OCI-LY7 (cell line): ENCODE data around the gene VAC14. TPM values are rescaled to one million over a fixed set of nuclear protein-coding genes. Genes with fewer than 3 reads are reported as not detected.

Experiments
- BruUV-seq: library from RNA; stranded (reverse); fragments of 400-500 nt; replicated peaks from 2 replicates; lab custom pipeline; 2021; lab: Mats Ljungman, UMichigan
- CTCF ChIA-PET: fragments of 300-600 bp; sonication (Branson Sonifier 250); formaldehyde crosslinking; loops from one replicate; lab custom pipeline; 2022; ENCODE audit warnings: antibody characterized with exemption; ENCODE audit not compliant: unreplicated experiment; lab: Charles Lee
- POLR2A ChIA-PET: fragments of 300-600 bp; sonication (Branson Sonifier 250); formaldehyde crosslinking; loops from one replicate; lab custom pipeline; 2022; ENCODE audit warnings: antibody characterized with exemption; lab: Charles Lee
- DNase-seq: peaks from one replicate; pipeline ENCODE4 v3.0.0-alpha.2; 2015; ENCODE audit warnings: low spot score
- H2AFZ ChIP-seq: fragments of 200-600 bp; sonication (generic), shearing (Covaris generic); 2 replicates; pipeline ENCODE4 v1.6.1; 2014; ENCODE audit warnings: mild to moderate bottlenecking, antibody characterized with exemption, low read length, moderate library complexity
- H3K27ac ChIP-seq: fragments of 200-600 bp; sonication (generic); 2 replicates; pipeline ENCODE4 v1.5.1; 2014; ENCODE audit warnings: mixed run types, low read depth, mild to moderate bottlenecking, moderate library complexity, low read length, inconsistent platforms; ENCODE audit not compliant: poor library complexity, severe bottlenecking
- H3K36me3 ChIP-seq: fragments of 200-600 bp; sonication (generic); 2 replicates; pipeline ENCODE4 v1.6.1; 2014; ENCODE audit warnings: mild to moderate bottlenecking, antibody characterized with exemption, low read length, moderate library complexity, mixed read lengths; ENCODE audit not compliant: insufficient read depth
- H3K4me1 ChIP-seq: fragments of 200-600 bp; sonication (generic); 2 replicates; pipeline ENCODE4 v1.5.1; 2014; ENCODE audit warnings: mild to moderate bottlenecking, low read length; ENCODE audit not compliant: insufficient read depth, poor library complexity, severe bottlenecking
- H3K4me2 ChIP-seq: fragments of 200-600 bp; sonication (generic); 2 replicates; pipeline ENCODE4 v1.6.1; 2014; ENCODE audit warnings: mild to moderate bottlenecking, low read length
- H3K4me3 ChIP-seq: fragments of 200-600 bp; sonication (generic); 2 replicates; pipeline ENCODE4 v1.5.1; 2014; ENCODE audit warnings: mild to moderate bottlenecking, low read depth, low read length; ENCODE audit not compliant: poor library complexity, severe bottlenecking
- H3K79me2 ChIP-seq: fragments of 200-600 bp; sonication (generic); 2 replicates; pipeline ENCODE4 v1.6.1; 2016; ENCODE audit warnings: low read depth, mild to moderate bottlenecking, low read length, moderate library complexity, mixed read lengths; ENCODE audit not compliant: insufficient read depth
- H3K9me2 ChIP-seq: fragments of 200-600 bp; sonication (generic); 2 replicates; pipeline ENCODE4 v1.6.1; 2016; ENCODE audit warnings: mild to moderate bottlenecking, low read length, mixed read lengths; ENCODE audit not compliant: insufficient read depth
- H3K9me3 ChIP-seq: fragments of 200-600 bp; sonication (generic); 2 replicates; pipeline ENCODE4 v1.6.1; 2014; ENCODE audit warnings: mild to moderate bottlenecking, mixed run types, low read length, mixed read lengths
- H4K20me1 ChIP-seq: fragments of 200-600 bp; sonication (generic); 2 replicates; pipeline ENCODE4 v1.6.1; 2014; ENCODE audit warnings: mild to moderate bottlenecking, antibody characterized with exemption, low read length, moderate library complexity, mixed read lengths; ENCODE audit not compliant: insufficient read depth
- CTCF ChIP-seq: fragments of 200-600 bp; sonication (generic); conservative IDR thresholded peaks from 2 replicates; pipeline ENCODE4 v1.5.1; 2014; ENCODE audit warnings: mild to moderate bottlenecking, antibody characterized with exemption, low read length, moderate library complexity, mixed read lengths
- EZH2phosphoT487 ChIP-seq: fragments of 200-600 bp; sonication (generic); IDR thresholded peaks from 2 replicates; pipeline ENCODE4 v1.6.1; 2018; ENCODE audit warnings: low read depth, borderline replicate concordance, mild to moderate bottlenecking, mixed run types, antibody characterized with exemption, low read length, moderate library complexity, mixed read lengths
- intact Hi-C: fragments of 100-400 bp; cut with micrococcal nuclease; formaldehyde crosslinking; loops from one replicate; pipeline ENCODE4 v1.10.0; 2022; ENCODE audit not compliant: unreplicated experiment
- total RNA-seq, 2 experiments: library from RNA; depleted of rRNA in 1 of 2; stranded (reverse); fragments of >200 nt in 1 of 2; shearing (Covaris generic) in 1 of 2; gene quantifications; 2 replicates each; pipeline ENCODE4 v1.2.3, GENCODE V29; 2014 to 2022

VAC14 gene
- total RNA-seq, 2 experiments from 2014 or later = 37.6 to 43.1 TPM

- no peak overlapping the region for H3K4me3 ChIP-seq
- no peaks in the 10 kb centered on the region for H3K4me1 ChIP-seq
- DNase-seq = no peak
- H3K79me2 ChIP-seq = no peaks in the 10 kb centered on the region
- intact Hi-C loops = no loop called here
- CTCF ChIA-PET = no interaction called here
- no peak overlapping the region for H3K27ac ChIP-seq
- no peaks in the 10 kb centered on the region for H3K9me2 ChIP-seq
- H3K9me3 ChIP-seq = no peaks in the 10 kb centered on the region
- POLR2A ChIA-PET = interaction anchor here (1.0 kb wide), 1 partner anchor 65 kb away, joined by 3 read pairs; no protein-coding TSS in a partner anchor
- no peak overlapping the region for H2AFZ ChIP-seq
- no peaks in the 10 kb centered on the region for H4K20me1 ChIP-seq
- no TSS peak for BruUV-seq
- H3K36me3 ChIP-seq = peaks cover 14% of the 10 kb centered on the region
- TF ChIP-seq EZH2phosphoT487 (no peak), CTCF (no peak)
- H3K4me2 ChIP-seq = no peak overlapping the region
Measured at GRCh38 chr16:70753694-70754325, 47.1 kb downstream of the VAC14 start.

DNA sequence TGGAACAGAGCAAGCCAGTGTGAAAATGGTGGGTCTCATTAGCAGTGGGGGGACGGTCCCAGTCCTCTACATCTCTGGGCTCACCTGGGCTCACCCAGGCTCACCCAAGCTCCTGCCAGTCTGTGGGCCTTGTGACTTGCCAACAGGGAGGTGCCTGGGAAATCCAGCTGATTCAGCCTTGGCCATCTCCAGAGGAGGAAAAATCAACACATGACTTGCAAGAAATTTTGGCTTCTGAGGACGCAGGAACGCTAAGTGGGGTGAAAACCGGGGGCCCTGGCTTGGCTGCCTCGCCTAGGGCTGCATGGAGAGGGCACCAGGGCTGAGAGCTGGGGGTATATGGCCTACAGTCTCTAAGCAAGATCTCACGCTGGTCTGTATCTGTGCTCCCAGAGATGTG is 47.7 kb downstream of the VAC14 start:
- Histone ChIP-seq H2AFZ (no peak overlapping the region), H3K79me2 (no peaks in the 10 kb centered on the region), H3K9me2 (no peaks in the 10 kb centered on the region), H3K4me1 (no peaks in the 10 kb centered on the region), H3K36me3 (peaks cover 18% of the 10 kb centered on the region), H3K4me2 (no peak overlapping the region), H3K4me3 (no peak overlapping the region), H3K27ac (no peak overlapping the region), H4K20me1 (no peaks in the 10 kb centered on the region), H3K9me3 (no peaks in the 10 kb centered on the region)
- BruUV-seq = no TSS peak
- DNase-seq = no peak
- CTCF ChIA-PET = no interaction called here
- intact Hi-C loops = no loop called here
- no peak for TF ChIP-seq CTCF
- no peak for TF ChIP-seq EZH2phosphoT487
- POLR2A ChIA-PET = no interaction called here

DNA sequence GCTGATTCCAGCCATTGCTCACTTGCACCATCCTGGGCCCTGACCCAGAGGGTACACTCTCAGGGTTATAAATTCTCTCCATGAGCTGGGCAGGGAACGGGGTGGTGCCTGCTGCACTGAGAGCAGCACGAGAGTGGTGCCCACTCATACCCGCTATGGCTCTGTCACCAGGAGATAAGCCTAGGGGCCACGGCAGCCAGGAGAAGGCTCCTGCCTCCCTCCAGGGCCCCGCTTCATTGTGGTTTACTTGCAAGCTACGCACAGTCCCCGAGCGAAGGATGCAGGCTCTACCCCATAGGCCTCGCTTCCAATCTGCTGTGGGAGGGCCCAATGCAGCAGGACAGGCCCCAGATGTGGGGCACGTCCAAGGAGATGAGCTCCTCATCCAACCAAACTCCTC is 48.5 kb downstream of the VAC14 start:
- BruUV-seq = no TSS peak
- H4K20me1 ChIP-seq = no peaks in the 10 kb centered on the region
- TF ChIP-seq EZH2phosphoT487 (no peak), CTCF (no peak)
- CTCF ChIA-PET = no interaction called here
- POLR2A ChIA-PET = no interaction called here
- no peak overlapping the region for H3K4me3 ChIP-seq
- H3K4me1 ChIP-seq = peaks cover 1% of the 10 kb centered on the region
- H3K9me2 ChIP-seq = no peaks in the 10 kb centered on the region
- no peak overlapping the region for H3K27ac ChIP-seq
- DNase-seq = no peak
- no peaks in the 10 kb centered on the region for H3K9me3 ChIP-seq
- intact Hi-C loops = no loop called here
- no peaks in the 10 kb centered on the region for H3K79me2 ChIP-seq
- no peak overlapping the region for H2AFZ ChIP-seq
- peaks cover 19% of the 10 kb centered on the region for H3K36me3 ChIP-seq
- H3K4me2 ChIP-seq = no peak overlapping the region
